ENCODE data around the gene ARSA. TPM values are rescaled to one million over a fixed set of nuclear protein-coding genes. Genes with fewer than 3 reads are reported as not detected.

The ARSA gene
- total RNA-seq, 1 donor = 24.5 TPM

DNA sequence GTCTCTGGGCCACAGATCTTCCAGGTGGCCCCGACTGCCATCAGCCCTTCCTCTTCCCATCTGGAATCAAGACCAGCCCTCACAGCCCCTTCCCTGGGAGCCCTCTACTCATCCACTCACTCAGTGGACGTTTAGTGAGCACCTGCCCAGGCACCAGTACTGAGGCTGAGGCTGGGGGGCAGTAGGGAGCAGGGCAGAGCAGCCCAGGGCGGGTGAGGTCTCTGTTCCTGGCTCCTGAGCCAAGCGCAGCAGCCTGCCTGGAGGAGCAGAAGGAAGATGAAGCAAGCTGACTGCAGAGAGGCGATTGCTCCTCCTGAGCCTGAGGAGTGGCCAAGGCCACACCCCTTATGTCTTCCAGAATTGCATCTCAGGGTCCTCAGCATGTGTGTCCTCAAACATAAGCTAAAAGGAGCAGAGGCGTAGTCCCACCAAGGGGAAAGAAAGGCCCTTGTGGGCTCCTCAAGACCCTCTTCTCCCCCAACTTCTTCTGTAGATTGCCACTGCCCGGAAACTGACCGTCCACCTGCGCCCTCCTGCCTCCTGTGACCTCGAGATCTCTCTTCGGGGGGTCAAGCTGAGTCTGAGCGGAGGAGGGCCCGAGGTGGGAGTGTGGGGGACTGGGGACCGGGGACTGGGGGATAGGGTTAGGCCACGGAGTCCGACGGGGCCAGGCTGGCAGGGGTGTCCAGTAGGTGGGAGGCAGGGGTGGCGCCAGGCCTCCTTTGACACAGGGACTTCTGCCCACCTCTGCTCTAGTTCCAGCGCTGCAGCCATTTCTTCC lies 21.6 kb downstream of the ARSA start:
- DNase-seq (ENCODE audit: low read depth in 2 of 3, low spot score in 2 of 3) = no peak

DNA sequence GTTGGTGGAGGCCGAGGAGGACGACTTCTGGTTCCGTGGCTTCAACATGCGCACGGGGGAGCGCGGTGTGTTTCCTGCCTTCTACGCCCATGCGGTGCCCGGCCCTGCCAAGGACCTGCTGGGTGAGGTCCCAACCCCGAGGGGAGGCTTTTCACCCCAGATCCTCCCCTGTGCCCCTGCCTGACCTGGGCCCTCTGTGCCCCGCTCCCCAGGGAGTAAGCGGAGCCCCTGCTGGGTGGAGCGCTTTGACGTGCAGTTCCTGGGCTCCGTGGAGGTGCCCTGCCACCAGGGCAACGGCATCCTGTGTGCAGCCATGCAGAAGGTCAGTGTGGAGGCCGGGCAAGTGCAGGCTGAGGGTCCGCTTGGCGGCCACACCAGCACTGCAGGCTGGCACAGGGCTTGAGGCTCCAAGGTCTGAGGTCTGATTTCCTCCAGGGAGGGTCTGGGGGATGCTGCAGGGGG lies 22.3 kb downstream of the ARSA start:
- no peak for DNase-seq (ENCODE audit: low read depth in 2 of 3, low spot score in 2 of 3)

- DNase-seq (ENCODE audit: low read depth in 2 of 3, low spot score in 2 of 3) = no peak
Observed at GRCh38 chr22:50605002-50605612, 22.8 kb downstream of the ARSA start.

DNA sequence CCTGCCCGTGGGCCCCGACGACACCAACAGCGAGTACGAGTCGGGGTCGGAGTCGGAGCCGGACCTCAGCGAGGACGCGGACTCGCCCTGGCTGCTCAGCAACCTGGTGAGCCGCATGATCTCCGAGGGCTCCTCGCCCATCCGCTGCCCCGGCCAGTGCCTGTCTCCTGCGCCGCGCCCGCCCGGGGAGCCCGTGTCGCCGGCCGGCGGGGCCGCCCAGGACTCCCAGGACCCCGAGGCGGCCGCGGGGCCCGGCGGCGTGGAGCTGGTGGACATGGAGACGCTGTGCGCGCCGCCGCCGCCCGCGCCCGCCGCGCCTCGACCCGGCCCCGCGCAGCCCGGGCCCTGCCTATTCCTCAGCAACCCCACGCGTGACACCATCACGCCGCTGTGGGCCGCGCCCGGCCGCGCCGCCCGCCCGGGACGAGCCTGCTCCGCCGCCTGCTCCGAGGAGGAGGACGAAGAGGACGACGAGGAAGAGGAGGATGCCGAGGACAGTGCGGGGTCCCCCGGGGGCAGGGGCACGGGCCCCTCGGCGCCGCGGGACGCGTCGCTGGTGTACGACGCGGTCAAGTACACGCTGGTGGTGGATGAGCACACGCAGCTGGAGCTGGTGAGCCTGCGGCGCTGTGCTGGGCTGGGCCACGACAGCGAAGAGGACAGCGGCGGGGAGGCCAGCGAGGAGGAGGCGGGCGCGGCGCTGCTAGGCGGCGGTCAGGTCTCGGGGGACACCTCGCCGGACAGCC lies 23.5 kb downstream of the ARSA start:
- no peak for DNase-seq (ENCODE audit: low read depth in 2 of 3, low spot score in 2 of 3)

GRCh38 chr22:50603511-50604255 lies 24.3 kb downstream of the ARSA start:
- DNase-seq (ENCODE audit: low read depth in 2 of 3, low spot score in 2 of 3) = no peak

GRCh38 chr22:50602338-50602700 lies 25.6 kb downstream of the ARSA start:
- DNase-seq (ENCODE audit: low read depth in 2 of 3, low spot score in 2 of 3) = no peak

GRCh38 chr22:50601669-50602337 lies 26.1 kb downstream of the ARSA start:
- no peak for DNase-seq (ENCODE audit: low read depth in 2 of 3, low spot score in 2 of 3)

- DNase-seq (ENCODE audit: low read depth in 2 of 3, low spot score in 2 of 3) = no peak
Observed at GRCh38 chr22:50600967-50601668, 26.8 kb downstream of the ARSA start.

DNA sequence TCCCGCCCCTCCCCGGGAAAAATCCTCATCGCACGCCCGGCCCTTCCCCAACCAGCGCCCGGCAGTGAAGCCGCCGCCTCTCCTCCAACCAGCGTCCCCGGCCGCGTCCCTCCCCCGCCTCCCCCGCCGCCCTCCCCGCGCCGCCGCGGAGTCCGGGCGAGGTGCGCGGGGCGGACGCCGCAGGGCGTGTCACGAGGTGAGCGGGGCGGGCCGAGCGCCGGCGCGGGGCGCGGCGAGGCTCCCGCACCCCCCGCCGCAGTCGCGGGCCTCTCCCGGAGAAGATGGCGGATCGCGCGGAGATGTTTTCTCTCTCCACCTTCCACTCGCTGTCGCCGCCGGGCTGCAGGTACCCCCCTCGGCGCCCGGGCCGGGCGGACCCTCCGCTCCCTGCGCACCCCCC lies 27.4 kb downstream of the ARSA start, which contains the start of gene MAPK8IP2:
Gene MAPK8IP2 (plus strand): TSS at position 256 of the 400 bp plus-strand sequence. CDS start 26 bp downstream, at position 282.
- DNase-seq (ENCODE audit: low read depth in 2 of 3, low spot score in 2 of 3) = no peak

DNA sequence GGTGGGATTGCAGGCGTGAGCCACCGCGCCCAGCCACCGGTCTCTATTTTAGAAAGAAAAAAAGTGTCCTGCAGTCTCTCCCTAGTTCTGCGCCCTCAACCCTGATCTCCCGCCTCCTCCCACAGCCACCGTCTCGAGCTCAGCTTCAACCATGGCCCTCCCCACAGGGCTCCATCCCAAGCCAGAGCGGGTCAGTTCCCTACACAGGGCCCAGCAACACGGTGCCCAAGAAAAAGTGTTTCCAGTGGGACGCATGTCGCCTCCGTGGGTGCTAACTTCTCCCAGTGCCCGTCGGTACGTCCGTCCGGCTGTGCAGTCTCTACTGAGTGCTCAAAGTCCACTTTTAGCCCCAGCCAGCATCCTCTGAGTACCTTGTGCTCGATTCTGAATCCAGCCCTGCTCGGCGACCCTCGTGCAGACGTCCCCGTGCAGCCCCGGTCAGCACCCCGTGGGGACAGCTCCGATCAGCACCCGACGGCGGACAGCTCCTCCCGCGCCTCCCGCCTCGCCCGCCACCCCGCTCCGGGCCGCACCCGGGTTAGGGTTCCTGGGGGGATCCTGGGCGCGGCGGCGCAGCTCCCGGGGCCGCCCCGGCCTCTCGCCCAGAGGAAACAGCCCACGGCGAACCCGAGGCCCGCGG lies 28.0 kb downstream of the ARSA start:
- peak; percentile 30 to 57 (median 51) for DNase-seq (ENCODE audit: low read depth in 2 of 3, low spot score in 2 of 3)

DNA sequence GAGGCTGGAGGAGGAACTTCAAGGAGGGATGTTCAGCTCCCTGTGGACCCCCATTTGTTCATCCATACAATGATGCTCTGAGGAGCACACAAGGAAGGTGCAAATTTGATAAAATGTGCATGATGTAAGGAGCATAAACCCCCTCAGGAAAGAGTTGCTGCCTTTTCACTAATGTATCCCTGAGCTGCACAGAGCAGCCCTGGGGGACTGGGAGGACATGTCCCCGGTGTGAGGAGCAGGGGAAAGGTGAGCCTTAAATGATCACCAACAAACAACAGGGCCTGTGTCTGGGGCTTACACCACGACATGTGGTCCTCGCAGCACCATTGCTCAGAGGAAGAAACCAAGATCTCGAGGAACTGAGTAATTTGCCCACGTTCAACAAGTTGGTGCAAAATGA lies 30.9 kb downstream of the ARSA start:
- no peak for DNase-seq (ENCODE audit: low read depth in 2 of 3, low spot score in 2 of 3)

- no peak for DNase-seq (ENCODE audit: low read depth in 2 of 3, low spot score in 2 of 3)
Observed at GRCh38 chr22:50595189-50595588, 32.8 kb downstream of the ARSA start.

DNA sequence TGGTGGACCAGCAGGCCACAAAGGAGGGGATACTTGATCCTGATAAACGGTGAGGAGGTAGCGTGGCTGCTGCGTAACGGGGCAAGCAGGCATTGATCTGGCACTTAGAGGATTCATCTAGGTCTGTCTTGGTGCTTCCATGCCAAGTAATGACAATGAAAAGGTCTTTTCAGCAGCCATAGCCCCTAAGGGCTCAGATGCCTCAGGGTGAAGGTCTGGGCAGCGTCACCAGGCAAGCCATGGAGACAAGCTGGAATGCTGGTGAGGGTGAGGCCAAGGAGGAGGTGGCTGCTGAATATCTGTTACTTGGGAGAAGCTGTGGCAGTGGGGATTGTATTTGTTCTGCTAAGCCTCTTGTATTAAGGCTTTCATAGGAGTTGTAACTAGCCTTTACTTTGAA lies 40.5 kb downstream of the ARSA start:
- DNase-seq (ENCODE audit: low read depth in 2 of 3, low spot score in 2 of 3) = no peak

GRCh38 chr22:50586416-50586815 lies 41.5 kb downstream of the ARSA start:
- no peak for DNase-seq (ENCODE audit: low read depth in 2 of 3, low spot score in 2 of 3)

GRCh38 chr22:50585781-50586180 lies 42.2 kb downstream of the ARSA start:
- DNase-seq (ENCODE audit: low read depth in 2 of 3, low spot score in 2 of 3) = no peak

- DNase-seq (ENCODE audit: low read depth in 2 of 3, low spot score in 2 of 3) = no peak
Observed at GRCh38 chr22:50585238-50585637, 42.7 kb downstream of the ARSA start.

- no peak for DNase-seq (ENCODE audit: low read depth in 2 of 3, low spot score in 2 of 3)
Observed at GRCh38 chr22:50584106-50585096, 43.6 kb downstream of the ARSA start.

GRCh38 chr22:50583294-50583861 lies 44.6 kb downstream of the ARSA start:
- peak in 1 of 3 donors; percentile 23 for DNase-seq (ENCODE audit: low read depth in 2 of 3, low spot score in 2 of 3)

Data from hematopoietic multipotent progenitor cell (in vitro differentiated cells).